ENCODE results near the gene GPRC5A.

GRCh38 chr12:12881151-12881909 is 10.0 kb upstream of the GPRC5A start:
- TF ChIP-seq EP300 (IDR thresholded peaks at IDR 0.05) (no peak), CTCF (IDR thresholded peaks at IDR 0.05) (no peak), POLR2A (IDR thresholded peaks at IDR 0.05) (no peak)
